ENCODE data around the gene ZNF585A.

ZNF585A gene

GRCh38 chr19:37095859-37096258, 76.6 kb downstream of the ZNF585A start:
- no peak for DNase-seq (ENCODE audit: low read depth in 2 of 2, low spot score in 1 of 2)
